ENCODE results near the gene PPP3R1.

Gene PPP3R1

DNA sequence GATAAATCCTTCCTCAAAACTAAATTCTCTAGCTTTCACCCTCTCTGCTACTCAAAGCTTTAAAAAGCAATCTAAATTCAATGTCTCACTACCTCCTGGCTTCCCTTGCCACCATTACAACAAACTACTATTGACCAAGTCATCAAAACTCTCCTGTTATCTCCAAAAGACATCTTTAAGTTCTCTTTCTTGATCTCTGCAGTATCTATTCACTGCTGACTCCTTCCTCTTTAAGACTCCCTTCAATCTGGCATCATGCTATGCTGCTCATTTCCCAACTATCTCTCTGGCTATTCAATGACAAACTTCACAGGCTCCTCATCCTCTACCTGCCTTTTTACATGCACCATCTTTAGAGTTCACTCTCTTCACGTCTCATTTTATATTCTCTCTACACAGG is 5.9 kb downstream of the PPP3R1 start:
- no peak overlapping the region for H3K27ac ChIP-seq
- no peaks in the 10 kb centered on the region for H3K36me3 ChIP-seq
- peaks cover 0 to 84% (median 42%) of the 10 kb centered on the region in 4 donors for H3K4me1 ChIP-seq
- intact Hi-C loops (cut with DNase I; ENCODE audit: low total_unique reads): loop anchor here (5.0 kb wide), 1 partner anchor 49 kb away; no protein-coding TSS in a partner anchor
- H3K9me3 ChIP-seq: no peaks in the 10 kb centered on the region
- no peaks in the 10 kb centered on the region for H3K27me3 ChIP-seq
- DNase-seq: no peak
- TF ChIP-seq, protein P1, sequence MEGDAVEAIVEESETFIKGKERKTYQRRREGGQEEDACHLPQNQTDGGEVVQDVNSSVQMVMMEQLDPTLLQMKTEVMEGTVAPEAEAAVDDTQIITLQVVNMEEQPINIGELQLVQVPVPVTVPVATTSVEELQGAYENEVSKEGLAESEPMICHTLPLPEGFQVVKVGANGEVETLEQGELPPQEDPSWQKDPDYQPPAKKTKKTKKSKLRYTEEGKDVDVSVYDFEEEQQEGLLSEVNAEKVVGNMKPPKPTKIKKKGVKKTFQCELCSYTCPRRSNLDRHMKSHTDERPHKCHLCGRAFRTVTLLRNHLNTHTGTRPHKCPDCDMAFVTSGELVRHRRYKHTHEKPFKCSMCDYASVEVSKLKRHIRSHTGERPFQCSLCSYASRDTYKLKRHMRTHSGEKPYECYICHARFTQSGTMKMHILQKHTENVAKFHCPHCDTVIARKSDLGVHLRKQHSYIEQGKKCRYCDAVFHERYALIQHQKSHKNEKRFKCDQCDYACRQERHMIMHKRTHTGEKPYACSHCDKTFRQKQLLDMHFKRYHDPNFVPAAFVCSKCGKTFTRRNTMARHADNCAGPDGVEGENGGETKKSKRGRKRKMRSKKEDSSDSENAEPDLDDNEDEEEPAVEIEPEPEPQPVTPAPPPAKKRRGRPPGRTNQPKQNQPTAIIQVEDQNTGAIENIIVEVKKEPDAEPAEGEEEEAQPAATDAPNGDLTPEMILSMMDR (IDR thresholded peaks at IDR 0.05): no peak
- no peak overlapping the region for H3K4me3 ChIP-seq

DNA sequence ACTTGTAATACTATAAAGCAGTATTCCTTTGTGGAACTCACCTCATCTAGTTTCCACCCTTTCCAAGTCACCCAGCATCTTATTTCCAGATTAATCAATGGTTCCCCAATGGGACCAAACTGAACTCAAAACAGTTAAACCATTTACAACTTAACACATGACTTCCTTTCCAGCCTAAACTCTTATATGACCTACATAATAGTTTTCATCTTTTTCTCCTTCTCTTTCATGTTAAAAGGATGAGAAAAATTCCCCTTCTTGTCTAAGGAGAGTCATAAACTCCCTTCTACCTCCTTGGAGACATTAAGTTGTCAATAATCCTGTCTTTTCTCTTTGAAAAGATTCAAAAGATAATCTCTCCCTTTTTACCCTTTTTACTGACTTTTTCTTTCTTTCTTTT is 6.7 kb downstream of the PPP3R1 start:
- H3K27ac ChIP-seq: no peak overlapping the region
- H3K27me3 ChIP-seq: no peaks in the 10 kb centered on the region
- intact Hi-C loops (cut with DNase I; ENCODE audit: low total_unique reads): loop anchor here (2.0 to 5.0 kb wide), 2 partner anchors 48 to 77 kb away; no protein-coding TSS in a partner anchor
- no peak for DNase-seq
- no peak overlapping the region for H3K4me3 ChIP-seq
- TF ChIP-seq, protein P1 (IDR thresholded peaks at IDR 0.05): no peak
- H3K36me3 ChIP-seq: no peaks in the 10 kb centered on the region
- H3K9me3 ChIP-seq: no peaks in the 10 kb centered on the region
- H3K4me1 ChIP-seq: peaks cover 0 to 90% (median 41%) of the 10 kb centered on the region in 4 donors

DNA sequence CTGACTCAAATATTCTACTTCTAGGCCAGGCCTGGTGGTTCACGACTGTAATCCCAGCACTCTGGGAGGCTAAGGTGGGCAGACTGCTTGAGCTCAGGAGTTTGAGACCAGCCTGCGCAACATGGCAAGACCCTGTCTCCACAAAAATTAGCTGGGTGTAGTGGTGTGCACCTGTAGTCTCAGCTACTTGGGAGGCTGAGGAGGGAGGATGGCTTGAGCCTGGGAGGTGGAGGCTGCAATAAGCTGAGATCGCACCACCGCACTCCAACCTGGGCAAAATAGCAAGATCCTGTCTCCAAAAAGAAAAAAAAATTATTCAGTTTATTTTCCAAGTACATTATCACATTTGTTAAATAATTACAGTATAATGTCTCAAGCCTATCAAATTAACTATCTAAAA is 7.3 kb downstream of the PPP3R1 start:
- intact Hi-C loops (cut with DNase I; ENCODE audit: low total_unique reads): loop anchor here (2.0 to 5.0 kb wide), 2 partner anchors 48 to 76 kb away; no protein-coding TSS in a partner anchor
- Histone ChIP-seq H3K27ac (no peak overlapping the region), H3K9me3 (no peaks in the 10 kb centered on the region), H3K27me3 (no peaks in the 10 kb centered on the region), H3K4me3 (no peak overlapping the region), H3K4me1 (peaks cover 0 to 90% (median 40%) of the 10 kb centered on the region in 4 donors), H3K36me3 (no peaks in the 10 kb centered on the region)
- TF ChIP-seq, protein P1 (IDR thresholded peaks at IDR 0.05): no peak
- DNase-seq: no peak

DNA sequence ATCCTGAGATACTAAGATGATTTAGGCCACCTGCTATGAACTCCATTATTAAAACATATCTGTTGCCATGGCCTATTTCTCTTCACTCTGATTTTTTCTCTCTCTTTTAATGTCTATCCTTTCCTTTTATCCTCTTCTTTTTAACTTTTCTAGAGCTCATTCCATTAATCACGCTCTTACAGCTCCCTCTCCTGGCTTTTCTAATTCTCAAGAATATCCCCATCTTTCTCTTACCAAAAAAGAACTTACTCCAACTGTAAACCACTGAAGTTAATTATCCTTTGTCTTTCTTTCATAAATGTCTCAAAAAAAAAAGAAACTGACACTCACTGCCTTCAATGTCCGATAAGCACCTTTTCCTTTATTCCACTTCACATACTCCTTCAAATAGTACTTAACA is 7.9 kb downstream of the PPP3R1 start:
- Histone ChIP-seq H3K4me1 (peaks cover 0 to 90% (median 38%) of the 10 kb centered on the region in 4 donors), H3K9me3 (no peaks in the 10 kb centered on the region), H3K27me3 (no peaks in the 10 kb centered on the region), H3K36me3 (no peaks in the 10 kb centered on the region), H3K27ac (no peak overlapping the region), H3K4me3 (no peak overlapping the region)
- TF ChIP-seq, protein P1 (IDR thresholded peaks at IDR 0.05): peak in 1 of 2 experiments; percentile 33
- intact Hi-C loops (cut with DNase I; ENCODE audit: low total_unique reads): loop anchor here (2.0 kb wide), 1 partner anchor 76 kb away; no protein-coding TSS in a partner anchor
- DNase-seq: no peak

DNA sequence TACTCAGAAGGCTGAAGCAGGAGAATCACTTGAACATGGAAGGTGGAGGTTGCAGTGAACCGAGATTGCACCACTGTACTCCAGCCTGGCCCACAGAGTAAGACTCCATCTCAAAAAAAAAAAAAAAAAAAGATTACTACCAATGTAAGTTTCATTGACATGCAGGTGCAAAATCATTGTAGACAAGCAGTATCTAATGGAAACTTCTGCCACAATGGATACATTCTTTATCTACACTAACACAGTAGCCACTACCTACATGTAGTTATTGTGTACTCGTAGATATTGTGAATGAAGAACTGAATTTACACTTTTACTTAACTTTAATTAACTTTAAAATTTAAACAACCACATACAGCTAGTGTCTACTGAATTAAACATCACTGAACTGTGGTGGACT is 10.6 kb downstream of the PPP3R1 start:
- no peaks in the 10 kb centered on the region for H3K9me3 ChIP-seq
- H3K27ac ChIP-seq: no peak overlapping the region
- no peaks in the 10 kb centered on the region for H3K27me3 ChIP-seq
- intact Hi-C loops (cut with DNase I; ENCODE audit: low total_unique reads): no loop called here
- H3K36me3 ChIP-seq: no peaks in the 10 kb centered on the region
- no peak for DNase-seq
- peaks cover 0 to 90% (median 38%) of the 10 kb centered on the region in 4 donors for H3K4me1 ChIP-seq
- TF ChIP-seq, protein P1 (IDR thresholded peaks at IDR 0.05): no peak
- no peak overlapping the region for H3K4me3 ChIP-seq

DNA sequence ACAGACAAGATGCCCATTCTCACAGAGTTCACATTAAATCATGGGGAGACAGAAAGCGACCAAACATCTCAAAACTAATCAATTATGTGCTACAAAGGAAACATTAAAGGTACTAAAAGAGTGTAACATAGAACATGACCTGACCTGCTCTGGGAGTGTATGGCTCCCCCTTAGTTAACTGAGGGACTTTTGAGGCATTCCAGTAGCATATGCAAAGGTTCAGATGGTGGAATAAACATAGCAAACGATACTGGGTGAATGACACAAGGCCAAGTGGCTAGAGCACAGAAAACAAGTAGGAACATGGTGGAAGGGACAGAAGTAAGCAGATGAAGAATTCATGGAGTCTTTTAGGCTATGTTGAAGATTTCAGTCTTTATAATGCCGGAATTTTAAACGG is 11.9 kb downstream of the PPP3R1 start:
- no peaks in the 10 kb centered on the region for H3K9me3 ChIP-seq

More for the DNA sequence above, 11.9 kb downstream of the PPP3R1 start:
- Histone ChIP-seq H3K27ac (no peak overlapping the region), H3K4me3 (no peak overlapping the region), H3K4me1 (peaks cover 0 to 90% (median 37%) of the 10 kb centered on the region in 4 donors), H3K27me3 (no peaks in the 10 kb centered on the region), H3K36me3 (no peaks in the 10 kb centered on the region)
- intact Hi-C loops (cut with DNase I; ENCODE audit: low total_unique reads): no loop called here
- TF ChIP-seq, protein P1 (IDR thresholded peaks at IDR 0.05): no peak
- no peak for DNase-seq
